ENCODE measurements around the gene NCAPG2. TPM values are rescaled to one million over a fixed set of nuclear protein-coding genes. Genes with fewer than 3 reads are reported as not detected.

The NCAPG2 gene
- polyA plus RNA-seq, 2 of the 4 experiments (the other 2 are of a cell fraction), result 53.8 to 63.0 TPM

DNA sequence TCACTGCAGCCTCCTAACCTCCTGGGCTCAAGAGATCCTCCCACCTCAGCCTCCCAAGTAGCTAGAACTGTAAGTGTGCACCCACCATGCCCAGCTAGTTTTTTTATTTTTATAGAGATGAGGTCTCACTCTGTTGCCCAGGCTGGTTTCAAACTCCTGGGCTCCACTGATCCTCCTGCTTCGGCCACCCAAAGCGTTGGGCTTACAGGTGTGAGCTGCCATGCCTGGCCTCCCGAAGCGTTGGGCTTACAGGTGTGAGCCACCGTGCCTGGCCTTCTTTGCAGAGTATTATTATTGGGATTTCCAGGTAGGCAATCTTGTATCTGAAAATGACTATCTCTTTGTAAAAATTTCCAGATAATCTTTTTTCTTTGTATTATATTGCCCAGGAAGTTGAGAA lies 23.1 kb upstream of the NCAPG2 start:
- no peaks in the 10 kb centered on the region for H3K9me3 ChIP-seq
- FAIRE-seq, result no peak

DNA sequence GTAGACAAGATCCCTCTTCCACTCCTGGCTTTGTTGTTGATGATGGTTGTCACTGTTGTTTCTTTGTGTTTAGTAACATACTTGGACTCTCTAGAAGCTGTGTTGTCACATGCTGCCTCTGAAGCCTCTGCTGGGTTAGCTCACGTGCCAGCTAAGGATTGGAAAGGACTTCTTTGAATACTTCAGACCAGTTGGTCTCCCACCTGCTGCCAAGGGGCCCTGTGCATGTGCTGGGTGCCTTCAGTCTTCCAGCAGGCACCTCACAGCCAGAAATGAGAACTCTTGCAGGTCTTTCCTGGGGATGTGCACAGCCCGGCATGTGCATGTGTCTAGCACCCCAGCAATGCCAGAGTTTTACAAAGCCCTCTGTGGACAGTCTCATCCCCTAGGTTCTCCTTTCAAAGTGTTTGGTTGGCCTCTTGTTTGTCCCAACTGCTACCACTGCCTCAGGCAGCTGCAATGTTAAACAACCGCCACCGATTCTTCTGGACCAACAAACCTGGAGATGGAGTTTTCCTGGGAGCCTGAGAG lies 21.7 kb upstream of the NCAPG2 start:
- Histone ChIP-seq H3K9me3 (no peaks in the 10 kb centered on the region), H3K4me3 (no peak overlapping the region), H3K4me1 (no peaks in the 10 kb centered on the region), H3K27ac (no peak overlapping the region), H3K4me2 (no peak overlapping the region)
- ATAC-seq (peak in 1 of 2 experiments; percentile 24; a peak in 2 of 6 replicates), FAIRE-seq (no peak), DNase-seq (ENCODE audit: low read depth in 1 of 2, low spot score in 1 of 2) (no peak)
- 83% methylated on average over 4 of the region's 4 CpGs for WGBS (ENCODE audit: missing lambda C conversion rate)
- ChIA-PET POLR2A (no interaction called here), CTCF (interaction anchor here (0.7 to 1.6 kb wide), 4 partner anchors 10 to 251 kb away, joined by 3 to 4 read pairs (median 3); partner anchors contain the start of gene NCAPG2)
- TF ChIP-seq, protein P1, sequence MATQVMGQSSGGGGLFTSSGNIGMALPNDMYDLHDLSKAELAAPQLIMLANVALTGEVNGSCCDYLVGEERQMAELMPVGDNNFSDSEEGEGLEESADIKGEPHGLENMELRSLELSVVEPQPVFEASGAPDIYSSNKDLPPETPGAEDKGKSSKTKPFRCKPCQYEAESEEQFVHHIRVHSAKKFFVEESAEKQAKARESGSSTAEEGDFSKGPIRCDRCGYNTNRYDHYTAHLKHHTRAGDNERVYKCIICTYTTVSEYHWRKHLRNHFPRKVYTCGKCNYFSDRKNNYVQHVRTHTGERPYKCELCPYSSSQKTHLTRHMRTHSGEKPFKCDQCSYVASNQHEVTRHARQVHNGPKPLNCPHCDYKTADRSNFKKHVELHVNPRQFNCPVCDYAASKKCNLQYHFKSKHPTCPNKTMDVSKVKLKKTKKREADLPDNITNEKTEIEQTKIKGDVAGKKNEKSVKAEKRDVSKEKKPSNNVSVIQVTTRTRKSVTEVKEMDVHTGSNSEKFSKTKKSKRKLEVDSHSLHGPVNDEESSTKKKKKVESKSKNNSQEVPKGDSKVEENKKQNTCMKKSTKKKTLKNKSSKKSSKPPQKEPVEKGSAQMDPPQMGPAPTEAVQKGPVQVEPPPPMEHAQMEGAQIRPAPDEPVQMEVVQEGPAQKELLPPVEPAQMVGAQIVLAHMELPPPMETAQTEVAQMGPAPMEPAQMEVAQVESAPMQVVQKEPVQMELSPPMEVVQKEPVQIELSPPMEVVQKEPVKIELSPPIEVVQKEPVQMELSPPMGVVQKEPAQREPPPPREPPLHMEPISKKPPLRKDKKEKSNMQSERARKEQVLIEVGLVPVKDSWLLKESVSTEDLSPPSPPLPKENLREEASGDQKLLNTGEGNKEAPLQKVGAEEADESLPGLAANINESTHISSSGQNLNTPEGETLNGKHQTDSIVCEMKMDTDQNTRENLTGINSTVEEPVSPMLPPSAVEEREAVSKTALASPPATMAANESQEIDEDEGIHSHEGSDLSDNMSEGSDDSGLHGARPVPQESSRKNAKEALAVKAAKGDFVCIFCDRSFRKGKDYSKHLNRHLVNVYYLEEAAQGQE (IDR thresholded peaks at IDR 0.05), result no peak
- TF ChIP-seq, protein P2, sequence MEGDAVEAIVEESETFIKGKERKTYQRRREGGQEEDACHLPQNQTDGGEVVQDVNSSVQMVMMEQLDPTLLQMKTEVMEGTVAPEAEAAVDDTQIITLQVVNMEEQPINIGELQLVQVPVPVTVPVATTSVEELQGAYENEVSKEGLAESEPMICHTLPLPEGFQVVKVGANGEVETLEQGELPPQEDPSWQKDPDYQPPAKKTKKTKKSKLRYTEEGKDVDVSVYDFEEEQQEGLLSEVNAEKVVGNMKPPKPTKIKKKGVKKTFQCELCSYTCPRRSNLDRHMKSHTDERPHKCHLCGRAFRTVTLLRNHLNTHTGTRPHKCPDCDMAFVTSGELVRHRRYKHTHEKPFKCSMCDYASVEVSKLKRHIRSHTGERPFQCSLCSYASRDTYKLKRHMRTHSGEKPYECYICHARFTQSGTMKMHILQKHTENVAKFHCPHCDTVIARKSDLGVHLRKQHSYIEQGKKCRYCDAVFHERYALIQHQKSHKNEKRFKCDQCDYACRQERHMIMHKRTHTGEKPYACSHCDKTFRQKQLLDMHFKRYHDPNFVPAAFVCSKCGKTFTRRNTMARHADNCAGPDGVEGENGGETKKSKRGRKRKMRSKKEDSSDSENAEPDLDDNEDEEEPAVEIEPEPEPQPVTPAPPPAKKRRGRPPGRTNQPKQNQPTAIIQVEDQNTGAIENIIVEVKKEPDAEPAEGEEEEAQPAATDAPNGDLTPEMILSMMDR (IDR thresholded peaks at IDR 0.05), result no peak
- TF ChIP-seq CHD4 (IDR thresholded peaks at IDR 0.05; ENCODE audit: borderline replicate concordance), result no peak
- no peak for TF ChIP-seq ZSCAN20 (CRISPR knock-in tag; IDR thresholded peaks at IDR 0.05)
- TF ChIP-seq, protein P3, sequence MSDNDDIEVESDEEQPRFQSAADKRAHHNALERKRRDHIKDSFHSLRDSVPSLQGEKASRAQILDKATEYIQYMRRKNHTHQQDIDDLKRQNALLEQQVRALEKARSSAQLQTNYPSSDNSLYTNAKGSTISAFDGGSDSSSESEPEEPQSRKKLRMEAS (IDR thresholded peaks at IDR 0.05), result no peak
- no peak for TF ChIP-seq TP53 (CRISPR knock-in tag; IDR thresholded peaks at IDR 0.05)
- TF ChIP-seq GATA3 (IDR thresholded peaks at IDR 0.05; ENCODE audit: borderline replicate concordance), result no peak
- TF ChIP-seq, protein P4, sequence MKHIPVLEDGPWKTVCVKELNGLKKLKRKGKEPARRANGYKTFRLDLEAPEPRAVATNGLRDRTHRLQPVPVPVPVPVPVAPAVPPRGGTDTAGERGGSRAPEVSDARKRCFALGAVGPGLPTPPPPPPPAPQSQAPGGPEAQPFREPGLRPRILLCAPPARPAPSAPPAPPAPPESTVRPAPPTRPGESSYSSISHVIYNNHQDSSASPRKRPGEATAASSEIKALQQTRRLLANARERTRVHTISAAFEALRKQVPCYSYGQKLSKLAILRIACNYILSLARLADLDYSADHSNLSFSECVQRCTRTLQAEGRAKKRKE (CRISPR knock-in tag; IDR thresholded peaks at IDR 0.05; ENCODE audit: low read depth), result no peak
- TF ChIP-seq NR3C1 (IDR thresholded peaks at IDR 0.05), result no peak
- TF ChIP-seq KDM5A (IDR thresholded peaks at IDR 0.05), result no peak
- no peak for TF ChIP-seq NPAS2 (CRISPR knock-in tag; IDR thresholded peaks at IDR 0.05; ENCODE audit: borderline replicate concordance)
- no peak for TF ChIP-seq CEBPB (IDR thresholded peaks at IDR 0.05)

More for the DNA sequence above, 23.1 kb upstream of the NCAPG2 start:
- TF ChIP-seq EP300 (IDR thresholded peaks at IDR 0.05), result no peak
- no peak for TF ChIP-seq ZNF302 (CRISPR knock-in tag; IDR thresholded peaks at IDR 0.05)
- TF ChIP-seq RCOR1 (IDR thresholded peaks at IDR 0.05; ENCODE audit: low read depth, low read length), result no peak
- TF ChIP-seq, protein P4 (CRISPR knock-in tag; IDR thresholded peaks at IDR 0.05; ENCODE audit: low read depth), result no peak
- TF ChIP-seq KDM5A (IDR thresholded peaks at IDR 0.05), result no peak
- no peak for TF ChIP-seq SREBF2 (IDR thresholded peaks at IDR 0.05)
- POLR2A ChIA-PET, result no interaction called here
- Histone ChIP-seq H3K27ac (no peak overlapping the region), H3K4me3 (no peak overlapping the region), H3K4me2 (no peak overlapping the region), H3K4me1 (no peaks in the 10 kb centered on the region)
- no peak for ATAC-seq
- no peak for DNase-seq (ENCODE audit: low read depth in 1 of 2, low spot score in 1 of 2)
- WGBS (ENCODE audit: missing lambda C conversion rate), result 97% methylated on average over 5 of the region's 5 CpGs
- CTCF ChIA-PET, result no interaction called here
